ENCODE results near the gene SHQ1.

The SHQ1 gene

DNA sequence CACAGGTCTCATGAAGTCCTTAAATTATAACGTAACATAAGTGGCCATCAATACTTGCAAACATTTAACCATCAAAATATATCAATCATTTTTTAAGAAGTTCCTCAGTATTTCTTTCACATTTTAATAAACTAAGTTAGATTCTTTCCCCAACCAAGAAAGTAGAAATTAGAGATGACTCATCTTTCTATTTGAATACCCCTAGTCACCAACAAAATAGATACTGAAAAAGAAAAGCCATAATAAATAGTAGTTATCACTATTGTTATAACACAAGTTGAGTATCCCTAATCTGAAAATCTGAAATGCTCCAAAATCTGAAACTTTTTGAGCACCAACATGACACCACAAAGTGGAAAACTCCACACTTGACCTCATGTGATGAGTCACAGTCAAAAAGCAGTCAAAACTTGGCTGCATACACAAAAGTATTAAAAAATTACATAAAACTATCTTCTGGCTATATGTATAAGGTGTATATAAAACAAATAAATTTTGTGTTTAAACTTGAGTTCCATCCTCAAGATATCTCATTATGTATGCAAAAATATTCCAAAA, 3.7 kb downstream of the SHQ1 start:
- Histone ChIP-seq H3K9ac (ENCODE audit: low read depth, low read length) (no peak overlapping the region), H3K36me3 (ENCODE audit: control insufficient read depth, insufficient read depth, low read length) (peaks cover 7% of the 10 kb centered on the region), H3K9me3 (ENCODE audit: control insufficient read depth, insufficient read depth, low read length) (peaks cover 4% of the 10 kb centered on the region), H3K4me1 (ENCODE audit: control insufficient read depth, insufficient read depth, low read length) (peaks cover 2% of the 10 kb centered on the region), H3K4me3 (ENCODE audit: low read depth, low read length) (no peak overlapping the region), H3K27me3 (ENCODE audit: control insufficient read depth, insufficient read depth, low read length) (peaks cover 23% of the 10 kb centered on the region)

GRCh38 chr3:72839057-72839456, 9.2 kb downstream of the SHQ1 start:
- Histone ChIP-seq H3K27me3 (ENCODE audit: control insufficient read depth, insufficient read depth, low read length) (no peaks in the 10 kb centered on the region), H3K36me3 (ENCODE audit: control insufficient read depth, insufficient read depth, low read length) (peaks cover 10% of the 10 kb centered on the region), H3K4me3 (ENCODE audit: low read depth, low read length) (no peak overlapping the region), H3K9ac (ENCODE audit: low read depth, low read length) (no peak overlapping the region), H3K9me3 (ENCODE audit: control insufficient read depth, insufficient read depth, low read length) (peaks cover 4% of the 10 kb centered on the region), H3K4me1 (ENCODE audit: control insufficient read depth, insufficient read depth, low read length) (no peaks in the 10 kb centered on the region)

DNA sequence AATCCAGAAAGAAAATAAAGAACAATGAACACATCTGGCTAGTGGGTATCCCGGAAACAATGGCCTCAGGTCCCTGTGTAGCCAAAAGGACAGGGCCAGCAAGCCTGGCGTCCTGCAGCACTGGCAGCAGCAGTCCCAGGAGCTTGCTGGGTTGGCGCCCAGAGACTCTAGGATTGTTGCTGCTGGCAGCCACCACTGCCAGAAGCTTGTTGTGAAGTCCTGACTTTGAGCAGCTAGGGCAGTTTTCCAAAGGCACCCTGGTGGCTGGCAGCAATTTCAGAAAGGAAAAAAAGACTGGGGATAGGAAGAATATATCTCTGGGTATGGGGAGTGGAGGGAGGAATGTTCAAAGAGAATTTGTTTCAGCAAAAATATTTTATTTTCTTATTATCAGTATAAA, 11.3 kb downstream of the SHQ1 start:
- Histone ChIP-seq H3K9ac (ENCODE audit: low read depth, low read length) (no peak overlapping the region), H3K4me1 (ENCODE audit: control insufficient read depth, insufficient read depth, low read length) (no peaks in the 10 kb centered on the region), H3K27me3 (ENCODE audit: control insufficient read depth, insufficient read depth, low read length) (no peaks in the 10 kb centered on the region), H3K4me3 (ENCODE audit: low read depth, low read length) (no peak overlapping the region), H3K36me3 (ENCODE audit: control insufficient read depth, insufficient read depth, low read length) (peaks cover 10% of the 10 kb centered on the region), H3K9me3 (ENCODE audit: control insufficient read depth, insufficient read depth, low read length) (peaks cover 4% of the 10 kb centered on the region)

- Histone ChIP-seq H3K4me3 (ENCODE audit: low read depth, low read length) (no peak overlapping the region), H3K36me3 (ENCODE audit: control insufficient read depth, insufficient read depth, low read length) (peaks cover 5% of the 10 kb centered on the region), H3K9me3 (ENCODE audit: control insufficient read depth, insufficient read depth, low read length) (no peaks in the 10 kb centered on the region), H3K9ac (ENCODE audit: low read depth, low read length) (no peak overlapping the region), H3K27me3 (ENCODE audit: control insufficient read depth, insufficient read depth, low read length) (no peaks in the 10 kb centered on the region), H3K4me1 (ENCODE audit: control insufficient read depth, insufficient read depth, low read length) (no peaks in the 10 kb centered on the region)
Observed at GRCh38 chr3:72836416-72836815, 11.8 kb downstream of the SHQ1 start.

GRCh38 chr3:72830452-72831223, 17.6 kb downstream of the SHQ1 start:
- Histone ChIP-seq H3K27me3 (ENCODE audit: control insufficient read depth, insufficient read depth, low read length) (no peaks in the 10 kb centered on the region), H3K9ac (ENCODE audit: low read depth, low read length) (no peak overlapping the region), H3K4me3 (ENCODE audit: low read depth, low read length) (no peak overlapping the region), H3K36me3 (ENCODE audit: control insufficient read depth, insufficient read depth, low read length) (no peaks in the 10 kb centered on the region), H3K9me3 (ENCODE audit: control insufficient read depth, insufficient read depth, low read length) (no peaks in the 10 kb centered on the region), H3K4me1 (ENCODE audit: control insufficient read depth, insufficient read depth, low read length) (no peaks in the 10 kb centered on the region)

DNA sequence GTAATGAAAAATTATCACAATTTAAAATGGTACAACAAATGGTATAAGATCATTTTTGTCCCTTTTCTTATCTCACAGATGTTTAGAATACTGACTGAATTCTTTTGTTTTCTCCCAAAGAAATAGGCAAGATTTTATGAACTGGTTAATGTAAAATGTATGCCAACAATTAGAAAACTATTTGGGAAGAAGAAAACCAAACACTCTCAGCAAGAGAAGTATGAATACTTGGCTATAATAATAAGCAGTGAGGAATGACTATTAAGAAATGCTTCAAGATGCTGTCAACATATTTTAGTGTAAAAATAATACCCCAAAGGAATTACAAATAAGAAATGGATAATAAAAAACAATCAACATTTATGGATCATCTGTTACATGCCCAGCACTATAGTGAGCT, 18.5 kb downstream of the SHQ1 start:
- H3K9me3 ChIP-seq (ENCODE audit: control insufficient read depth, insufficient read depth, low read length): no peaks in the 10 kb centered on the region
- no peaks in the 10 kb centered on the region for H3K27me3 ChIP-seq (ENCODE audit: control insufficient read depth, insufficient read depth, low read length)
- H3K4me3 ChIP-seq (ENCODE audit: low read depth, low read length): no peak overlapping the region
- H3K9ac ChIP-seq (ENCODE audit: low read depth, low read length): no peak overlapping the region
- no peaks in the 10 kb centered on the region for H3K36me3 ChIP-seq (ENCODE audit: control insufficient read depth, insufficient read depth, low read length)
- H3K4me1 ChIP-seq (ENCODE audit: control insufficient read depth, insufficient read depth, low read length): no peaks in the 10 kb centered on the region

GRCh38 chr3:72821161-72821781, 27.0 kb downstream of the SHQ1 start:
- Histone ChIP-seq H3K4me1 (ENCODE audit: control insufficient read depth, insufficient read depth, low read length) (no peaks in the 10 kb centered on the region), H3K9ac (ENCODE audit: low read depth, low read length) (no peak overlapping the region), H3K9me3 (ENCODE audit: control insufficient read depth, insufficient read depth, low read length) (no peaks in the 10 kb centered on the region), H3K4me3 (ENCODE audit: low read depth, low read length) (no peak overlapping the region), H3K27me3 (ENCODE audit: control insufficient read depth, insufficient read depth, low read length) (no peaks in the 10 kb centered on the region), H3K36me3 (ENCODE audit: control insufficient read depth, insufficient read depth, low read length) (no peaks in the 10 kb centered on the region)

DNA sequence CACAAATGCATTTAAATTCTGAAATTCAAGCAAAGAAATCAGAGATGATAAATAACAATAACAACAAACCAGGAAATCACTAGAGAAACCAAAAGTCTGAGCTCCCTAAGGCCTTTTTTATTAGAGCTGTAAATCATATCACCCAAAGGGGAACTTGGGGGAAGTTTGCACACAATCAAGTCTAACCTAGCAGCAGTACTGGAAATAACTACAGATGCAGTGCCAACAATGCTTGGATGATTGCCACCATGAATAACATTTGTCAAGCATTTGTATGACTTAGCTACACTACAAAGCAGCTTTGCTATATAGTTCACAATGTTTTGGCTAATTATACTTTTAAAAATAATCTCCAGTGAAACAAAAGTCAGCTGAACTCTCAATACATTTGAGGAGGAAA, 27.8 kb downstream of the SHQ1 start:
- Histone ChIP-seq H3K9me3 (ENCODE audit: control insufficient read depth, insufficient read depth, low read length) (no peaks in the 10 kb centered on the region), H3K9ac (ENCODE audit: low read depth, low read length) (no peak overlapping the region), H3K4me1 (ENCODE audit: control insufficient read depth, insufficient read depth, low read length) (no peaks in the 10 kb centered on the region), H3K4me3 (ENCODE audit: low read depth, low read length) (no peak overlapping the region), H3K27me3 (ENCODE audit: control insufficient read depth, insufficient read depth, low read length) (no peaks in the 10 kb centered on the region), H3K36me3 (ENCODE audit: control insufficient read depth, insufficient read depth, low read length) (no peaks in the 10 kb centered on the region)

DNA sequence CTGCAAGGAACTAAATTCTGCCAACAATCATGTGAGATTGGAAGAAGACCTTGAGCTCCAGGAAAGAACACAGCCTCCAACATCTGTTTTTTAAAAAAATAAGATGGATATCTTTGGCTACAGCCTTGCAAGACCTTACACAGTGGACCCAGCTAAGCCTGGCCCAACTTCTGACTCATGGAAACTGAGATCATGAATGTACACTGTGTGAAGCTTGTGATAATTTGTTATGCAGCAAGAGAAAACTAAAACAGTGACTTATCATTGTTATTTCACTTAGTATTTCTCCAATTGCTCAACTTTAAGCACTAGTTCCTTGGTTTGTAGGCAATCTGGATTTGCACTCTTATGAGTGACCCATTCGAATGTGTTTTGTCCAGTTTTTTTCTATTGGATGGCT, 29.3 kb downstream of the SHQ1 start:
- Histone ChIP-seq H3K4me1 (ENCODE audit: control insufficient read depth, insufficient read depth, low read length) (no peaks in the 10 kb centered on the region), H3K9ac (ENCODE audit: low read depth, low read length) (no peak overlapping the region), H3K4me3 (ENCODE audit: low read depth, low read length) (no peak overlapping the region), H3K27me3 (ENCODE audit: control insufficient read depth, insufficient read depth, low read length) (no peaks in the 10 kb centered on the region), H3K9me3 (ENCODE audit: control insufficient read depth, insufficient read depth, low read length) (no peaks in the 10 kb centered on the region), H3K36me3 (ENCODE audit: control insufficient read depth, insufficient read depth, low read length) (no peaks in the 10 kb centered on the region)

DNA sequence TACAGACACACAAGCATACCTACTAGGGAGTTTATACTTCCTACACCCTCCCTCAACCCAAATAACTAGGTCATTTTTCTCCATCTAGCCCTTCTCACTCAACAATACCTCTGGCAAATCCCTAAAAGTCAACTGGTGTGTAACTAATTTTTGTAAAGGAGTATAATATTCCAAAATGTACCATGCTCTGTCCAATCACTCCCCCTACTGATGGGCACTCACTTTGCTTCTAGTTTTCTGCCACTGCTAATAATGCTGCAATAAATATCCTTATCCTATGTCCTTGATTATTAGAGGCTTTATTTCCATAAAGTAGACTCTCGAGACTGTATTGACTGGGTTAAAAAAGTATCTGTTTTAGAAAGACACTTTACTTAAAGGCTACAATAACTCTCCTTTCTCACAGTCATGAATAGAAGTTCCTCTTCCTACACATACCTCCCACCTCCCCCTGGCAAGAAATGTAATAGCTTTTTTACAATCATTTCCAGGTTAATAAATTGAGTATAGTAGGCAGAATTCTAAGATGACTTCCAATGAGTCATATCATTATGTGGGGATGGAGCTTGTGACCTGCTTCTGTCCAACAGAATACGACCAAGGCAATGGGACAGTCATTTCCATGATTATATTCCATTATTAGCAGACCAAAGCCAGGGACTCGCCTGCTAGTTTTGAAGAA, 30.0 kb downstream of the SHQ1 start:
- no peaks in the 10 kb centered on the region for H3K9me3 ChIP-seq (ENCODE audit: control insufficient read depth, insufficient read depth, low read length)
- H3K36me3 ChIP-seq (ENCODE audit: control insufficient read depth, insufficient read depth, low read length): no peaks in the 10 kb centered on the region
- H3K4me3 ChIP-seq (ENCODE audit: low read depth, low read length): no peak overlapping the region
- no peak overlapping the region for H3K9ac ChIP-seq (ENCODE audit: low read depth, low read length)
- H3K4me1 ChIP-seq (ENCODE audit: control insufficient read depth, insufficient read depth, low read length): no peaks in the 10 kb centered on the region
- no peaks in the 10 kb centered on the region for H3K27me3 ChIP-seq (ENCODE audit: control insufficient read depth, insufficient read depth, low read length)

DNA sequence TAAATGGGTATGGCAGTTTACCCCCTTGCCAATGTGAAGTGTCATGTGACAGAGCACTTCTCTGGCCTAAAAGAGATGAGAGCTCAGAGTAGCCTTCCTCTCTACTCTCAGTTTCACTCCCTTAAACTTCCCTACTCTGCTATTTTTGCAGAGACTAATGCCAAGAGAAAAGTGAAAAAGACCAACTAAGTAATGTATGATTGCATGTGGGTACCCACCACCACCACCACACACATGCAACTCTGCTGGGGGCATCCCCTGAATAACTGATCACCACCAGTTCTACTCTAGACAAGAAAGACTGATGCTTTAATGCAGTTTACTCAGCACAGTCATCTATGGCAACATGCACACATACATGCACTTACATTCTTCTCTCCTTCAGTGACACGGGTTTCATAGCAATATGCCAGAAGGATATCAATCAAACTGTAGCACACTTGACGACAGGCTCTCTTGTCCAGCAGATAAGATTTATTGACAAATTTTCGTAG, 31.3 kb downstream of the SHQ1 start:
- Histone ChIP-seq H3K27me3 (ENCODE audit: control insufficient read depth, insufficient read depth, low read length) (no peaks in the 10 kb centered on the region), H3K9ac (ENCODE audit: low read depth, low read length) (no peak overlapping the region), H3K4me3 (ENCODE audit: low read depth, low read length) (no peak overlapping the region), H3K36me3 (ENCODE audit: control insufficient read depth, insufficient read depth, low read length) (no peaks in the 10 kb centered on the region), H3K9me3 (ENCODE audit: control insufficient read depth, insufficient read depth, low read length) (no peaks in the 10 kb centered on the region), H3K4me1 (ENCODE audit: control insufficient read depth, insufficient read depth, low read length) (peaks cover 9% of the 10 kb centered on the region)

All from iPS-15b (cell line).